COLO668 (cell line): ENCODE measurements around the gene PRXL2B.
"Not testable (repeated sequence)": the region's sequence is repeated elsewhere in the genome, so short reads cannot be mapped to it uniquely, and the experiment has no call there.

Source experiments
- DNase-seq: peaks from one replicate; lab custom pipeline; 2025; ENCODE audit not compliant: unreplicated experiment; lab: John Stamatoyannopoulos, UW

The PRXL2B gene

GRCh38 chr1:2586154-2587070 is at the start of gene PRXL2B:
Gene PRXL2B (plus strand): TSS chr1:2586777. CDS start chr1:2586886, 109 bp downstream.
- DNase-seq: peak; percentile 100

- DNase-seq: peak; percentile 70
These were observed 48.8 kb upstream of the PRXL2B start for GRCh38 chr1:2537784-2538115.

- DNase-seq: no peak
These were observed 48.2 kb upstream of the PRXL2B start for GRCh38 chr1:2538376-2538775.

- no peak for DNase-seq
These were observed 47.7 kb upstream of the PRXL2B start for GRCh38 chr1:2538872-2539271.

GRCh38 chr1:2539312-2539907 is 47.2 kb upstream of the PRXL2B start:
- peak; percentile 56 for DNase-seq

- no peak for DNase-seq
These were observed 45.6 kb upstream of the PRXL2B start for GRCh38 chr1:2540816-2541492.

- DNase-seq: peak; percentile 99
These were observed 44.8 kb upstream of the PRXL2B start for GRCh38 chr1:2541619-2542245.

- peak; percentile 30 for DNase-seq
These were observed 44.2 kb upstream of the PRXL2B start for GRCh38 chr1:2542246-2542915.

GRCh38 chr1:2543543-2544092 is 43.0 kb upstream of the PRXL2B start:
- peak; percentile 91 for DNase-seq

GRCh38 chr1:2544093-2544874 is 42.3 kb upstream of the PRXL2B start:
- DNase-seq: no peak

GRCh38 chr1:2544875-2545640 is 41.5 kb upstream of the PRXL2B start:
- DNase-seq: peak; percentile 83

GRCh38 chr1:2545754-2546514 is 40.6 kb upstream of the PRXL2B start:
- peak; percentile 98 for DNase-seq

GRCh38 chr1:2546515-2547209 is 39.9 kb upstream of the PRXL2B start:
- peak; percentile 97 for DNase-seq

GRCh38 chr1:2547210-2548067 is 39.1 kb upstream of the PRXL2B start:
- peak; percentile 90 for DNase-seq

- DNase-seq: peak; percentile 98
These were observed 38.4 kb upstream of the PRXL2B start for GRCh38 chr1:2548068-2548589.

- not testable (repeated sequence) for DNase-seq
These were observed 37.1 kb upstream of the PRXL2B start for GRCh38 chr1:2549367-2550029.
